HEK293T (cell line): Measurements from ENCODE around the gene SYT7.

ENCODE experiments used
- ELF4 ChIP-seq: fragments of 450-650 bp; IDR thresholded peaks from 2 replicates; pipeline ENCODE4 v1.6.1; 2017; ENCODE audit warnings: antibody characterized with exemption
- PKNOX1 ChIP-seq: fragments of 450-650 bp; IDR thresholded peaks from 2 replicates; pipeline ENCODE4 v1.6.1; 2016
- SP1 ChIP-seq: fragments of 450-650 bp; IDR thresholded peaks from 2 replicates; pipeline ENCODE4 v1.6.1; 2017
- TARDBP ChIP-seq: fragments of 450-650 bp; IDR thresholded peaks from 2 replicates; pipeline ENCODE4 v1.6.1; 2016

GRCh38 chr11:61551634-61552033 is 29.2 kb downstream of the SYT7 start:
- no peak for TF ChIP-seq PKNOX1
- TF ChIP-seq TARDBP: no peak
- TF ChIP-seq SP1: no peak
- no peak for TF ChIP-seq ELF4
